ENCODE measurements around the gene PRPF18.

DNA sequence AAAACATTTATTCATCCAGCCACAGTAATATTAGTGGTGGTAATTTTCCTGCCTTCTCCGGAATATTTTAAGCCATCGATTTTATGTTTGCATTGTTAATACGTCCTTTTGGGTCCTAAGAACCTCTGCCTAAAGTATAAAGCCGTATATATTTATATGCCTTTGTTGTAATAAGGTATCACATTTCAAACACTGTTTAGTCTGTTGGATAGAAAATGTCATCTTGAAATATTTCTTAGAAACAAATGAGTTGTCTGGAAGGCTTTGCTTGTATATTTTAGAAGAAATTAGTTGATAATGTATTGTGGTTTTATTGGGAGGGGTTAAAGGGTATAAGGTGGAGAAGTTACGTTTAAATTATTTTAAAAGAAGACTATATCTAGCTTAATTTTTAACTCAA, 11.1 kb downstream of the PRPF18 start:
- TF ChIP-seq, protein P1, sequence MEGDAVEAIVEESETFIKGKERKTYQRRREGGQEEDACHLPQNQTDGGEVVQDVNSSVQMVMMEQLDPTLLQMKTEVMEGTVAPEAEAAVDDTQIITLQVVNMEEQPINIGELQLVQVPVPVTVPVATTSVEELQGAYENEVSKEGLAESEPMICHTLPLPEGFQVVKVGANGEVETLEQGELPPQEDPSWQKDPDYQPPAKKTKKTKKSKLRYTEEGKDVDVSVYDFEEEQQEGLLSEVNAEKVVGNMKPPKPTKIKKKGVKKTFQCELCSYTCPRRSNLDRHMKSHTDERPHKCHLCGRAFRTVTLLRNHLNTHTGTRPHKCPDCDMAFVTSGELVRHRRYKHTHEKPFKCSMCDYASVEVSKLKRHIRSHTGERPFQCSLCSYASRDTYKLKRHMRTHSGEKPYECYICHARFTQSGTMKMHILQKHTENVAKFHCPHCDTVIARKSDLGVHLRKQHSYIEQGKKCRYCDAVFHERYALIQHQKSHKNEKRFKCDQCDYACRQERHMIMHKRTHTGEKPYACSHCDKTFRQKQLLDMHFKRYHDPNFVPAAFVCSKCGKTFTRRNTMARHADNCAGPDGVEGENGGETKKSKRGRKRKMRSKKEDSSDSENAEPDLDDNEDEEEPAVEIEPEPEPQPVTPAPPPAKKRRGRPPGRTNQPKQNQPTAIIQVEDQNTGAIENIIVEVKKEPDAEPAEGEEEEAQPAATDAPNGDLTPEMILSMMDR (IDR thresholded peaks at IDR 0.05): no peak
- TF ChIP-seq CREB1 (CRISPR knock-in tag; IDR thresholded peaks at IDR 0.05) (no peak), E2F4 (CRISPR knock-in tag; IDR thresholded peaks at IDR 0.05; ENCODE audit: borderline replicate concordance, low read depth) (no peak), KAT7 (CRISPR knock-in tag; IDR thresholded peaks at IDR 0.05; ENCODE audit: borderline replicate concordance) (no peak), ESRRA (CRISPR knock-in tag; IDR thresholded peaks at IDR 0.05; ENCODE audit: borderline replicate concordance) (no peak)
